HuH-7.5 (cell line): ENCODE data around the gene KARS1.

Experiments used
- DNase-seq: peaks from one replicate; pipeline ENCODE4 v3.0.0; 2011; ENCODE audit warnings: low spot score

Gene KARS1

GRCh38 chr16:75647492-75648264 is at the start of gene KARS1, which contains the start of gene TERF2IP:
KARS1 (minus strand) TSS chr16:75647665; CDS start chr16:75647639, 26 bp downstream.
TERF2IP (plus strand) TSS chr16:75647773; CDS start chr16:75647883, 110 bp downstream.
- DNase-seq: peak; percentile 89

GRCh38 chr16:75695708-75696107 is 48.2 kb upstream of the KARS1 start:
- DNase-seq: no peak

GRCh38 chr16:75687361-75687760 is 39.9 kb upstream of the KARS1 start:
- DNase-seq: no peak

- no peak for DNase-seq
Observed at GRCh38 chr16:75682308-75682707, 34.8 kb upstream of the KARS1 start.

GRCh38 chr16:75679366-75679765 is 31.9 kb upstream of the KARS1 start:
- DNase-seq: no peak

- DNase-seq: no peak
Observed at GRCh38 chr16:75676909-75677308, 29.4 kb upstream of the KARS1 start, which contains the start of gene CPHXL2. CPHXL2 (minus strand) TSS chr16:75677009; CDS start chr16:75676999, 10 bp downstream.

- no peak for DNase-seq
Observed at GRCh38 chr16:75667503-75667902, 20.0 kb upstream of the KARS1 start.

GRCh38 chr16:75660726-75661302 is 13.3 kb upstream of the KARS1 start:
- no peak for DNase-seq

GRCh38 chr16:75660321-75660720 is 12.9 kb upstream of the KARS1 start:
- DNase-seq: no peak

- DNase-seq: no peak
Observed at GRCh38 chr16:75658175-75658574, 10.7 kb upstream of the KARS1 start.

- DNase-seq: no peak
Observed at GRCh38 chr16:75653922-75654321, 6.5 kb upstream of the KARS1 start.

- peak; percentile 54 for DNase-seq
Observed at GRCh38 chr16:75648265-75649076, 1.0 kb upstream of the KARS1 start.

GRCh38 chr16:75647112-75647491 is 363 bp downstream of the KARS1 start:
- no peak for DNase-seq

- DNase-seq: no peak
Observed at GRCh38 chr16:75644240-75645012, 3.0 kb downstream of the KARS1 start.

GRCh38 chr16:75640598-75640997 is 6.9 kb downstream of the KARS1 start:
- no peak for DNase-seq

- DNase-seq: no peak
Observed at GRCh38 chr16:75635036-75635435, 12.4 kb downstream of the KARS1 start.

GRCh38 chr16:75632857-75633256 is 14.6 kb downstream of the KARS1 start:
- no peak for DNase-seq

- no peak for DNase-seq
Observed at GRCh38 chr16:75630052-75630451, 17.4 kb downstream of the KARS1 start.

- DNase-seq: no peak
Observed at GRCh38 chr16:75629132-75629531, 18.3 kb downstream of the KARS1 start.

GRCh38 chr16:75628351-75628750 is 19.1 kb downstream of the KARS1 start:
- DNase-seq: no peak

- DNase-seq: no peak
Observed at GRCh38 chr16:75627851-75628250, 19.6 kb downstream of the KARS1 start.

GRCh38 chr16:75626806-75627205 is 20.7 kb downstream of the KARS1 start:
- DNase-seq: no peak
